GM20000 (cell line): Measurements from ENCODE around the gene SLC26A4.

ENCODE experiments used
- DNase-seq: peaks from one replicate; pipeline ENCODE4 v3.0.0; 2012; ENCODE audit warnings: low spot score
- CTCF ChIP-seq: IDR thresholded peaks from 2 replicates; pipeline ENCODE4 v1.5.1; 2012; ENCODE audit warnings: mild to moderate bottlenecking, control low read depth; ENCODE audit errors: extremely low read depth, missing control alignments

SLC26A4 gene

GRCh38 chr7:107721286-107721685 lies 60.7 kb downstream of the SLC26A4 start:
- DNase-seq: no peak
- no peak for TF ChIP-seq CTCF

DNA sequence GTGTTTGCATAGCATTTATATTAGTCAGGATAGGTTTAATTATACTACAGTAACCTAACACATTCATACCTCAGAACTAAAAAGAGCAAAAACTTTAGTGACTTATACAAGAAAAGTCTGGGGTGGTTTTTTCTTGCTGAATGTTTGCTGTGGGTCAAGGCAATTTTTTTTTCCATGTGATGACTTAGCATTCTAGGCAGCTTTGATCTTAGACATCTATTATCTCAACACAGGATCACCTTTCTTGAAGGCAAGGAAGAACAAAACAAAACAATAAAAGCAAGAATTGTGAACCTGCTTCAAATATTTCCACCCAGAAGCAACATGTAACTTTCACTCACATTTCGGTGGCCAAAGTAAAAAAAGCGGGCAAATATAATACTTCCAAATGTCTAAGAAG lies 62.6 kb downstream of the SLC26A4 start:
- no peak for DNase-seq
- TF ChIP-seq CTCF: no peak

DNA sequence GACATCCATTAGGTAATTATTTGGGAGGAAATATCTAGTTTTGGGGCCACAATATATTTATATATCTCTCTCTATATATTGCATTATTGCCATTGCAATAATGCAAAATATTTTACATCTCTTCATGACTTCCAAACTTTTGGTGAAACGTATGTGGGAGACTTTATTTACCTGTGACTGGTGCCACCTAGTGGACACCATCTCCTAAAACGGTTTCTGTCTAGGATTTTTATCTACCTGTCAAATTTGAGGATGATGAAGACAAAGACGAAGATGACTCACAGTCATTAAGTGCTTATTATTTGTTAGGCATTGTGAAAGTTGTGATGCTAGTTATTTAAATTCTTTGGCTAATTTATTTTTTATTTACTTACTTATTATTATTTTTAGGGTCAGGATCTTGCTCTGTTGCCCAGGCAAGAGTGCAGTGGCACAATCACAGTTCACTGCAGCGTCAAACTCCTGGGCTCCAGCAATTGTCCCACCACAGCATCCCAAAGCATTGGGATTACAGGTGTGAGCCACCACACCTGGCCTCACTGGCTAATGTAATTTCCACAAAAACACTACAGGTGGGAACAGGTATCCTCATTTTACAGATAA lies 64.6 kb downstream of the SLC26A4 start:
- TF ChIP-seq CTCF: peak; percentile 11
- DNase-seq: peak; percentile 67

GRCh38 chr7:107726356-107727130 lies 65.9 kb downstream of the SLC26A4 start:
- TF ChIP-seq CTCF: no peak
- DNase-seq: no peak

GRCh38 chr7:107728276-107728675 lies 67.6 kb downstream of the SLC26A4 start:
- no peak for TF ChIP-seq CTCF

DNA sequence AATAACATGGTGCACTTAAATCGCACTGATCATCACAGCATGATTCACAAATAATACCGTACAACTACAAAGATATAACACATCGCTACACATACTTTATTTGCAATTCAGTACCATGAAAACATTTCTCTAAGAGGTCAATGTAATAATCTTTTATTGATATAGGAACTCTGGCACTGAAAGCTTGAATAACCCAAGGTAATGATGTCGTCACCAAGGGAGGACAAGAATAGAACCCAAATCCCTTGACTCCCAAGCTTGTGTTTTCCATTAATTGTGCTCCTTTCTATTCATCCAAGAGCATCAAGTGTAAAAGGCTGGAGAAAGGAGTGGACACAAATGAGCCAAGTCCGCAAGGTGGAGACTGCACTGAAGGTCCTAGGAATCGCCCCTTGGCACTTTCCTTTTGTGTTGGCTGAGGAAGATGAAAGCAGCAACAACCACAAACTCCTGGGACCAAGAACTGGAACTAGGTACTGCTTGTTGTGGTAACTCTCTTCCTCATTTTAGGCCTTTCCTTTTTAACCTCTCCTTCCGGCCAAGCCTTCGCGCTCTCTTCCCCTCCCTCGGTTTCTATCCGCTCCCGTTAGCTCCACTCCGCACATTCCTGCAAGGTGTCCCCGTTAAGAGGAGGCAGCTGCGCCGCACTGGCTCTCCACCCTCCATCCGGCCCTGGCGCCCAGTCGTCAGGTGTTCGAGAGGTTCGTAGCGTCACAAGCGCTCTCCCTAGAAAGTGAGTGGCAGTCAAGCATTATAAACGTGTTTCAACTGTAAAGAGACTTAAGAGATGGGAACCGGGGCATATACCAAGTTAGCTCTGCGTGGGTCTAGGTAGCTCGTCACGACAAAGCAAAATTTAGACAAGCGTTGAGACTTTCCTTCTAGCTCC lies 82.3 kb downstream of the SLC26A4 start:
- no peak for TF ChIP-seq CTCF
- DNase-seq: peak; percentile 43

More at GRCh38 chr7:107728276-107728675, 67.6 kb downstream of the SLC26A4 start:
- no peak for DNase-seq
